ENCODE results near the gene CD22.
A peak's percentile ranks its signal among the peaks of the same experiment; 100 is the strongest.

Gene CD22

DNA sequence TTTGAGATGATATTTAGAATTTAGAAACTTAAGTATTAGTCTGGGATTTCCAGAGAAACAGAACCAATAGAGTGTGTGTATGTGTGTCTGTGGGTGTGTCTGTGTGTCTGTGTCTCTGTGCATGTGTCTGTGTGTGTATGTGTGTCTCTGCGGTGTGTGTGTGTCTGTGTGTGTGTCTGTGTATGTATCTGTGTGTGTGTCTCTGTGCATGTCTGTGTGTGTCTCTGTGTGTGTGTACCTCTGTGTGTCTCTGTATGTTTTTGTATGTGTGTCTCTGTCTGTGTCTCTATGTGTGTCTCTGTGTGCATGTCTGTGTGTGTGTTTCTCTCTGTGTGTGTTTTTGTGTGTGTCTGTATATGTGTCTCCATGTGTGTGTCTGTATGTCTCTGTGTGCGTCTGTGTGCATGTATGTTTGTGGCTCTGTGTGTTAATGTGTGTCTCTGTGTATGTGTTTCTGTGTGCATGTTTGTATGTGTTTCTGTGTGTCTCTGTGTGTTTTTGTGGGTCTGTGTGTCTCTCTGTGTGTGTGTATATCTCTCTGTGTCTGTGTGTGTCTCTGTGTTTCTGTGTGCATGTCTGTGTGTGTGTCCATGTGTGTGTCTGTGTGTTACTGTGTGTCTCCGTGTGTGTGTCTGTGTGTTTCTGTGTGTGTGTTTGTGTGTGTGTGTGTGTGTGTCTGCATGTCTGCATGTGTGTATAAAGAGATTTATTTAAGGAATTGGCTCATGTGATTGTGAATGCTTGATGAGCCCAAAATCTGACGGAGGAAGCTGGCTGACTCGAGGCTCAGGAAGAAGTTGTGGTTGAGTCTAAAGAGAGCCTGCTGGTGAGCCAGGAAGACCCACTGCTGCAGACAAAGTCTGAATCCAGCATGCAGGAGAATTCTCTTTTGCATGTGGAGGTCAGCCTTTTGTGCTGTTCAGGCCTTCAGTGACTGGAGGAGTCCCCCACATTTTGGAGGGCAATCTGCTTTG is 64.0 kb downstream of the CD22 start:
- no peak for DNase-seq

DNA sequence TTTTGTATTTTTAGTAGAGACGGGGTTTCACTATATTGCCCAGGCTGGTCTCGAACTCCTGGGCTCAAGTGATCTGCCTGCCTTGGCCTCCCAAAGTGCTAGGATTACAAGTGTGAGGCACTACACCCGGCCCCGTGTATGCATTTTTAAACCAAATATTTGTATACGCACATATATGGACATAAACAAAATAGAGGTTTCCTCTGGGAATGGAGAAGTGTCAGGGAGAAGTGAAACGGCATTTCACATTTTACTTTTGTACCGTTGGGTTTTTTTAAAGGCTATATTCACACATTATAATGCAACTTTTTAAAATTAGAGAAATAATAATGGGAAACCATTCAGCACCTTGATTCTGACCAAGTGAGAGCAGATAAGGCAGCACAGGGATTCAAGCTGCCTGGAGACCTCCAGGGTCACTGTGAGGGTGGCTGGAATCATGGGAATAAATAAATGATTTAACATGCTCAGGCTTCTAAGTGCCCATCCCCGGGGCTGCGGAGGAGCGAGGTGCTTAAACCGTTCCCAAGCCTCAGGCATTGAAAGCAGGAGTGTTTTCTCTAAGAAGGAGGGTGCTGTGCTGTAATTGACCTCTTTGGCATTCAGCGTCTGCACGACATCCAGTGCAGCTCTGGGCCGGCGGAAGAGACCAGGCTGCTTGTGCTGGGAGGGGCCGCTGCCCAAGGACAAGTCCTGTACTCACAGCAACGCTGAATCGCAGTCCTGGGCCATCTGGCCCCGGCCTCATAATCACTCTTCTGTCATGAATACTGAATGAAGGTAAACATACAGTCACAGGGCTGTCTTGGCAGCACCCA is 66.6 kb downstream of the CD22 start:
- DNase-seq = peak; percentile 23

DNA sequence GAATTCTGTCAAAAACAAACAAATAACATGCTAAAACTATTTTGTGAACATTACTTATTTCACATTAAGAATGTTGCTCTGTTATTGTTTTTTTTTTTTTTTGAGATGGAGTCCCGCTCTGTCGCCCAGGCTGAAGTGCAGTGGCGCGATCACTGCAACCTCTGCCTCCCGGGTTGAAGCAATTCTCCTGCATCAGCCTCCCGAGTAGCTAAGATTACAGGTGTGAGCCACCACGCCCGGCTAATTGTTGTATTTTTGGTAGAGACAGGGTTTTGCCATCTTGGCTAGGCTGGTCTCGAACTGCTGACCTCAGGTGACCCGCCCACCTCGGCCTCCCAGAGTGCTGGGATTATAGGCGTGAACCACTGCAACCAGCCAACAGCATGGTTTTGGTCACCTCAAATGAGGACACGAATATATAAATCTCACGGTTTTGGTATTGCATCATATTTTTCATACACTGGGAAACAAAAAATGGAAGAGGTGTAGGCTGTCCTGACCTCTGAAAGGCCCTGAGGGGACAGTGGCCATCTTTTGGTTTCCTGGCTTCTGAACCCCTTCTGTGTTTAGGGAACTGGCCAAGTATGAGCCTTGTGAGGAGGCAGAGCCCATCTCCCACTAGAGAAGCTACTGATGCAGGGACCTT is 67.4 kb downstream of the CD22 start:
- DNase-seq = no peak

Data from NCI-H69 (cell line).